ENCODE data around the gene APMAP. TPM values are rescaled to one million over a fixed set of nuclear protein-coding genes. Genes with fewer than 3 reads are reported as not detected.
"Not testable (repeated sequence)": the region's sequence is repeated elsewhere in the genome, so short reads cannot be mapped to it uniquely, and the experiment has no call there.

APMAP gene
- total RNA-seq, 1 donor from 2014 or later = 26.8 TPM

- intact Hi-C loops (cut with DNase I); ATAC-seq; DNase-seq (ENCODE audit: missing footprints): not testable (repeated sequence)
Observed at GRCh38 chr20:24931893-24932292, 60.7 kb downstream of the APMAP start.

GRCh38 chr20:24930724-24931688 lies 61.5 kb downstream of the APMAP start:
- DNase-seq (ENCODE audit: missing footprints) = peak; percentile 53
- ATAC-seq; intact Hi-C loops (cut with DNase I): not testable (repeated sequence)

- ATAC-seq; DNase-seq (ENCODE audit: missing footprints); intact Hi-C loops (cut with DNase I): not testable (repeated sequence)
Observed at GRCh38 chr20:24929867-24930723, 62.5 kb downstream of the APMAP start.

- intact Hi-C loops (cut with DNase I); ATAC-seq; DNase-seq (ENCODE audit: missing footprints): not testable (repeated sequence)
Observed at GRCh38 chr20:24929259-24929658, 63.3 kb downstream of the APMAP start.

GRCh38 chr20:24920706-24921105 lies 71.8 kb downstream of the APMAP start:
- ATAC-seq; DNase-seq (ENCODE audit: missing footprints); intact Hi-C loops (cut with DNase I): not testable (repeated sequence)

GRCh38 chr20:24919665-24920064 lies 72.9 kb downstream of the APMAP start:
- intact Hi-C loops (cut with DNase I) = loop anchor here (5.0 to 10.0 kb wide), 3 partner anchors 757 to 1032 kb away; no protein-coding TSS in a partner anchor
- ATAC-seq; DNase-seq (ENCODE audit: missing footprints): not testable (repeated sequence)

- intact Hi-C loops (cut with DNase I) = loop anchor here (5.0 to 10.0 kb wide), 3 partner anchors 757 to 1032 kb away; no protein-coding TSS in a partner anchor
- ATAC-seq = no peak
- no peak for DNase-seq (ENCODE audit: missing footprints)
Observed at GRCh38 chr20:24918579-24919566, 73.7 kb downstream of the APMAP start.

- ATAC-seq (peak; percentile 82), DNase-seq (ENCODE audit: missing footprints) (peak; percentile 83)
- intact Hi-C loops (cut with DNase I) = loop anchor here (5.0 to 10.0 kb wide), 3 partner anchors 756 to 1031 kb away; no protein-coding TSS in a partner anchor
Observed at GRCh38 chr20:24917797-24918578, 74.6 kb downstream of the APMAP start.

- DNase-seq (ENCODE audit: missing footprints) = no peak
- intact Hi-C loops (cut with DNase I) = loop anchor here (5.0 to 10.0 kb wide), 3 partner anchors 755 to 1030 kb away; no protein-coding TSS in a partner anchor
- ATAC-seq = no peak
Observed at GRCh38 chr20:24917056-24917455, 75.5 kb downstream of the APMAP start.

- intact Hi-C loops (cut with DNase I) = loop anchor here (5.0 to 10.0 kb wide), 3 partner anchors 754 to 1029 kb away; no protein-coding TSS in a partner anchor
- no peak for DNase-seq (ENCODE audit: missing footprints)
- no peak for ATAC-seq
Observed at GRCh38 chr20:24916412-24916811, 76.1 kb downstream of the APMAP start.

- intact Hi-C loops (cut with DNase I) = loop anchor here (5.0 to 10.0 kb wide), 3 partner anchors 754 to 1029 kb away; no protein-coding TSS in a partner anchor
- ATAC-seq (no peak), DNase-seq (ENCODE audit: missing footprints) (no peak)
Observed at GRCh38 chr20:24915892-24916291, 76.7 kb downstream of the APMAP start.

- ATAC-seq (no peak), DNase-seq (ENCODE audit: missing footprints) (peak; percentile 35)
- intact Hi-C loops (cut with DNase I) = loop anchor here (5.0 to 10.0 kb wide), 3 partner anchors 753 to 1028 kb away; no protein-coding TSS in a partner anchor
Observed at GRCh38 chr20:24915440-24915839, 77.1 kb downstream of the APMAP start.

- intact Hi-C loops (cut with DNase I) = loop anchor here (5.0 to 10.0 kb wide), 3 partner anchors 752 to 1027 kb away; no protein-coding TSS in a partner anchor
- DNase-seq (ENCODE audit: missing footprints) = peak; percentile 49
- ATAC-seq = no peak
Observed at GRCh38 chr20:24914388-24915241, 77.9 kb downstream of the APMAP start.

- ATAC-seq = no peak
- intact Hi-C loops (cut with DNase I) = loop anchor here (10.0 kb wide), 1 partner anchor 978 kb away; no protein-coding TSS in a partner anchor
- DNase-seq (ENCODE audit: missing footprints) = no peak
Observed at GRCh38 chr20:24913076-24913628, 79.4 kb downstream of the APMAP start.
